Mammary epithelial cell (primary cell): ENCODE data around the gene ZNF516.

Experiments used
- EZH2 ChIP-seq: IDR thresholded peaks from 2 replicates; pipeline ENCODE4 v1.6.1; 2012; ENCODE audit warnings: low read length, inconsistent platforms, borderline replicate concordance
- TF ChIP-seq, protein P1 (sequence below), 2 donors: IDR thresholded peaks in 1 of 2; conservative IDR thresholded peaks in 1 of 2; 2 replicates each; pipeline ENCODE4 v1.5.1; 2011 to 2012; ENCODE audit warnings: inconsistent platforms in 2 of 2, low read length in 2 of 2, mild to moderate bottlenecking in 2 of 2, control low read depth in 1 of 2, low read depth in 1 of 2; ENCODE audit not compliant: insufficient read depth in 1 of 2; ENCODE audit errors: extremely low read depth in 1 of 2

- TF ChIP-seq, protein P1, sequence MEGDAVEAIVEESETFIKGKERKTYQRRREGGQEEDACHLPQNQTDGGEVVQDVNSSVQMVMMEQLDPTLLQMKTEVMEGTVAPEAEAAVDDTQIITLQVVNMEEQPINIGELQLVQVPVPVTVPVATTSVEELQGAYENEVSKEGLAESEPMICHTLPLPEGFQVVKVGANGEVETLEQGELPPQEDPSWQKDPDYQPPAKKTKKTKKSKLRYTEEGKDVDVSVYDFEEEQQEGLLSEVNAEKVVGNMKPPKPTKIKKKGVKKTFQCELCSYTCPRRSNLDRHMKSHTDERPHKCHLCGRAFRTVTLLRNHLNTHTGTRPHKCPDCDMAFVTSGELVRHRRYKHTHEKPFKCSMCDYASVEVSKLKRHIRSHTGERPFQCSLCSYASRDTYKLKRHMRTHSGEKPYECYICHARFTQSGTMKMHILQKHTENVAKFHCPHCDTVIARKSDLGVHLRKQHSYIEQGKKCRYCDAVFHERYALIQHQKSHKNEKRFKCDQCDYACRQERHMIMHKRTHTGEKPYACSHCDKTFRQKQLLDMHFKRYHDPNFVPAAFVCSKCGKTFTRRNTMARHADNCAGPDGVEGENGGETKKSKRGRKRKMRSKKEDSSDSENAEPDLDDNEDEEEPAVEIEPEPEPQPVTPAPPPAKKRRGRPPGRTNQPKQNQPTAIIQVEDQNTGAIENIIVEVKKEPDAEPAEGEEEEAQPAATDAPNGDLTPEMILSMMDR (conservative IDR thresholded peaks at IDR 0.05 in 1 of 2, IDR thresholded peaks at IDR 0.05 in 1 of 2; ENCODE audit: extremely low read depth in 1 of 2, insufficient read depth in 1 of 2, low read depth in 1 of 2, low read length in 2 of 2) = no peak
- TF ChIP-seq EZH2 = no peak
Observed at GRCh38 chr18:76390452-76391035, 104.5 kb downstream of the ZNF516 start.
